Mesendoderm (in vitro differentiated cells): ENCODE results near the gene WASF2.
"Not testable (repeated sequence)": the region's sequence is repeated elsewhere in the genome, so short reads cannot be mapped to it uniquely, and the experiment has no call there.

Source experiments
- DNase-seq: peaks from one replicate; pipeline ENCODE4 v3.0.0; 2013
- H2AK5ac ChIP-seq: 2 replicates; pipeline ENCODE4 v1.6.1; 2013; ENCODE audit warnings: low read length, inconsistent platforms
- H2BK120ac ChIP-seq: 2 replicates; pipeline ENCODE4 v1.6.1; 2013; ENCODE audit warnings: low read depth, mild to moderate bottlenecking, low read length, moderate library complexity, mixed read lengths
- H2BK15ac ChIP-seq: replicated peaks from 2 replicates; pipeline ENCODE4 v1.6.1; 2013; ENCODE audit warnings: low read depth, mild to moderate bottlenecking, moderate library complexity
- H2BK5ac ChIP-seq: 2 replicates; pipeline ENCODE4 v1.6.1; 2013; ENCODE audit warnings: low read length, inconsistent platforms
- H3K18ac ChIP-seq: 2 replicates; pipeline ENCODE4 v1.6.1; 2013; ENCODE audit warnings: mild to moderate bottlenecking, low read length, mixed read lengths
- H3K23ac ChIP-seq: one replicate; pipeline ENCODE4 v1.6.1; 2013; ENCODE audit warnings: low read length
- H3K27ac ChIP-seq: 2 replicates; pipeline ENCODE4 v1.5.1; 2013; ENCODE audit warnings: low read depth, mild to moderate bottlenecking, inconsistent platforms, low read length, moderate library complexity
- H3K27me3 ChIP-seq: 2 replicates; pipeline ENCODE4 v1.6.1; 2013; ENCODE audit warnings: low read length, control low read depth, mild to moderate bottlenecking, inconsistent platforms; ENCODE audit not compliant: insufficient read depth, poor library complexity
- H3K36me3 ChIP-seq: 2 replicates; pipeline ENCODE4 v1.6.1; 2013; ENCODE audit warnings: low read length, inconsistent platforms; ENCODE audit not compliant: control insufficient read depth, insufficient read depth
- H3K4ac ChIP-seq: one replicate; pipeline ENCODE4 v1.6.1; 2013; ENCODE audit warnings: low read depth, mild to moderate bottlenecking, low read length, moderate library complexity
- H3K4me1 ChIP-seq: 2 replicates; pipeline ENCODE4 v1.6.1; 2013; ENCODE audit warnings: low read depth, low read length, inconsistent platforms; ENCODE audit not compliant: control insufficient read depth
- H3K4me2 ChIP-seq: 2 replicates; pipeline ENCODE4 v1.6.1; 2013; ENCODE audit warnings: low read length
- H3K4me3 ChIP-seq: 2 replicates; pipeline ENCODE4 v1.5.1; 2013; ENCODE audit warnings: mild to moderate bottlenecking, low read length
- H3K56ac ChIP-seq: one replicate; pipeline ENCODE4 v1.6.1; 2013; ENCODE audit warnings: low read length
- H3K79me1 ChIP-seq: 2 replicates; pipeline ENCODE4 v1.6.1; 2013; ENCODE audit warnings: low read length, inconsistent platforms
- H3K79me2 ChIP-seq: 2 replicates; pipeline ENCODE4 v1.6.1; 2013; ENCODE audit warnings: mild to moderate bottlenecking, low read length; ENCODE audit not compliant: control insufficient read depth, insufficient read depth
- H3K9ac ChIP-seq: 2 replicates; pipeline ENCODE4 v1.6.1; 2013; ENCODE audit warnings: low read length, inconsistent platforms
- H4K5ac ChIP-seq: one replicate; pipeline ENCODE4 v1.6.1; 2013; ENCODE audit warnings: low read length
- H4K8ac ChIP-seq: one replicate; pipeline ENCODE4 v1.6.1; 2013; ENCODE audit warnings: low read depth, mild to moderate bottlenecking, control low read depth, low read length, moderate library complexity
- WGBS: extraction: QIAGEN DNeasy Blood & Tissue Kit; methylation state at CpG from one replicate; pipeline ENCODE4 v1.1.7; 2013; ENCODE audit warnings: low lambda C conversion rate, missing lambda C conversion rate; ENCODE audit not compliant: insufficient coverage; ENCODE audit errors: extremely low coverage; 5-methylcytosine and 5-hydroxymethylcytosine counted together

WASF2 gene

GRCh38 chr1:27472098-27472497, 17.9 kb downstream of the WASF2 start:
- not testable (repeated sequence) for H2BK5ac ChIP-seq, H3K18ac ChIP-seq, H3K4ac ChIP-seq, H3K23ac ChIP-seq, H3K27ac ChIP-seq, H2BK15ac ChIP-seq, H3K4me2 ChIP-seq, H2AK5ac ChIP-seq, H3K27me3 ChIP-seq, H3K9ac ChIP-seq, H3K4me3 ChIP-seq, H3K36me3 ChIP-seq, DNase-seq, H2BK120ac ChIP-seq, H4K8ac ChIP-seq, H3K4me1 ChIP-seq, H4K5ac ChIP-seq, H3K56ac ChIP-seq
- Histone ChIP-seq H3K79me2 (peaks cover 31% of the 10 kb centered on the region), H3K79me1 (peaks cover 21% of the 10 kb centered on the region)
- no CpG with 5 or more reads among the region's 7 CpGs for WGBS

GRCh38 chr1:27471477-27471876, 18.5 kb downstream of the WASF2 start:
- no peaks in the 10 kb centered on the region for H3K36me3 ChIP-seq
- H3K27me3 ChIP-seq, result no peaks in the 10 kb centered on the region
- no peak overlapping the region for H3K4ac ChIP-seq
- no peak overlapping the region for H3K23ac ChIP-seq
- peaks cover 19% of the 10 kb centered on the region for H3K79me1 ChIP-seq
- H2BK120ac ChIP-seq, result no peak overlapping the region
- WGBS, result no CpG with 5 or more reads among the region's 3 CpGs
- H3K4me1 ChIP-seq, result no peaks in the 10 kb centered on the region
- H3K56ac ChIP-seq, result no peak overlapping the region
- no peak overlapping the region for H3K4me2 ChIP-seq
- peaks cover 32% of the 10 kb centered on the region for H3K79me2 ChIP-seq
- no peak overlapping the region for H4K5ac ChIP-seq
- no peak overlapping the region for H3K18ac ChIP-seq
- no peak overlapping the region for H4K8ac ChIP-seq
- DNase-seq, result no peak
- H2BK5ac ChIP-seq, result no peak overlapping the region
- H2AK5ac ChIP-seq, result no peak overlapping the region
- no peak overlapping the region for H3K9ac ChIP-seq
- no peak overlapping the region for H3K27ac ChIP-seq
- no peak overlapping the region for H3K4me3 ChIP-seq
- H2BK15ac ChIP-seq, result no peak overlapping the region

GRCh38 chr1:27469334-27469733, 20.6 kb downstream of the WASF2 start:
- Histone ChIP-seq H3K18ac (no peak overlapping the region), H2BK120ac (no peak overlapping the region), H3K56ac (no peak overlapping the region), H2AK5ac (no peak overlapping the region), H3K79me1 (peaks cover 12% of the 10 kb centered on the region), H4K5ac (no peak overlapping the region), H4K8ac (no peak overlapping the region), H3K4me3 (no peak overlapping the region), H3K27ac (no peak overlapping the region), H3K27me3 (no peaks in the 10 kb centered on the region), H3K9ac (no peak overlapping the region), H3K4me2 (no peak overlapping the region), H3K23ac (no peak overlapping the region), H2BK15ac (no peak overlapping the region), H3K36me3 (peaks cover 2% of the 10 kb centered on the region), H2BK5ac (no peak overlapping the region), H3K4ac (no peak overlapping the region), H3K4me1 (peaks cover 3% of the 10 kb centered on the region), H3K79me2 (peaks cover 23% of the 10 kb centered on the region)
- no CpG with 5 or more reads among the region's 6 CpGs for WGBS
- no peak for DNase-seq

- H3K18ac ChIP-seq, H3K27ac ChIP-seq, H3K9ac ChIP-seq, H3K4ac ChIP-seq, H3K79me1 ChIP-seq, H2BK15ac ChIP-seq, H3K36me3 ChIP-seq, H4K5ac ChIP-seq, H2BK5ac ChIP-seq, H2BK120ac ChIP-seq, H3K4me3 ChIP-seq, H3K4me1 ChIP-seq, DNase-seq, H3K56ac ChIP-seq, H2AK5ac ChIP-seq, H3K4me2 ChIP-seq, H3K27me3 ChIP-seq, H4K8ac ChIP-seq, H3K23ac ChIP-seq: not testable (repeated sequence)
- peaks cover 20% of the 10 kb centered on the region for H3K79me2 ChIP-seq
- no CpG with 5 or more reads among the region's 15 CpGs for WGBS
Observed at GRCh38 chr1:27468378-27468777, 21.6 kb downstream of the WASF2 start.

- peaks cover 5% of the 10 kb centered on the region for H3K79me1 ChIP-seq
- no peak overlapping the region for H3K56ac ChIP-seq
- H4K5ac ChIP-seq, result no peak overlapping the region
- no peak for DNase-seq
- no CpG with 5 or more reads among the region's 4 CpGs for WGBS
- no peak overlapping the region for H3K4me2 ChIP-seq
- no peak overlapping the region for H3K27ac ChIP-seq
- no peak overlapping the region for H3K4ac ChIP-seq
- no peak overlapping the region for H4K8ac ChIP-seq
- H3K79me2 ChIP-seq, result peaks cover 7% of the 10 kb centered on the region
- no peak overlapping the region for H2BK120ac ChIP-seq
- no peak overlapping the region for H3K4me3 ChIP-seq
- no peak overlapping the region for H3K9ac ChIP-seq
- H2BK15ac ChIP-seq, result no peak overlapping the region
- no peak overlapping the region for H2BK5ac ChIP-seq
- H2AK5ac ChIP-seq, result no peak overlapping the region
- no peaks in the 10 kb centered on the region for H3K27me3 ChIP-seq
- peaks cover 3% of the 10 kb centered on the region for H3K4me1 ChIP-seq
- H3K23ac ChIP-seq, result no peak overlapping the region
- H3K18ac ChIP-seq, result no peak overlapping the region
- peaks cover 2% of the 10 kb centered on the region for H3K36me3 ChIP-seq
Observed at GRCh38 chr1:27464926-27465647, 24.9 kb downstream of the WASF2 start.

GRCh38 chr1:27463916-27464315, 26.1 kb downstream of the WASF2 start:
- not testable (repeated sequence) for H3K79me1 ChIP-seq, H3K27ac ChIP-seq, H3K4ac ChIP-seq, H3K4me1 ChIP-seq, H3K36me3 ChIP-seq, H3K4me3 ChIP-seq, H2BK5ac ChIP-seq, DNase-seq, H3K23ac ChIP-seq, H2AK5ac ChIP-seq, H4K5ac ChIP-seq, H3K56ac ChIP-seq, H3K9ac ChIP-seq, H2BK15ac ChIP-seq, H3K18ac ChIP-seq, H4K8ac ChIP-seq, H2BK120ac ChIP-seq, H3K27me3 ChIP-seq, H3K4me2 ChIP-seq, H3K79me2 ChIP-seq
- no CpG with 5 or more reads among the region's 6 CpGs for WGBS
